ENCODE results near the gene SDSL.
A peak's percentile ranks its signal among the peaks of the same experiment; 100 is the strongest.

The SDSL gene
- total RNA-seq, result 0 to 0.07 reads per million in 2 donors

- DNase-seq, result peak in 1 of 5 experiments; percentile 10
These were observed at the start of gene SDSL for GRCh38 chr12:113422030-113422885. SDSL (plus strand) TSS chr12:113422380; CDS start chr12:113427983, 5,603 bp downstream.

- DNase-seq, result no peak
These were observed 48.7 kb upstream of the SDSL start for GRCh38 chr12:113373440-113373839.

- DNase-seq, result no peak
These were observed 48.2 kb upstream of the SDSL start for GRCh38 chr12:113373969-113374368.

GRCh38 chr12:113374823-113375428 lies 47.3 kb upstream of the SDSL start:
- DNase-seq, result no peak

- no peak for DNase-seq
These were observed 43.9 kb upstream of the SDSL start for GRCh38 chr12:113378291-113378690.

- DNase-seq, result no peak
These were observed 41.0 kb upstream of the SDSL start for GRCh38 chr12:113381220-113381619.

GRCh38 chr12:113382206-113382605 lies 40.0 kb upstream of the SDSL start:
- DNase-seq, result no peak

- no peak for DNase-seq
These were observed 37.4 kb upstream of the SDSL start for GRCh38 chr12:113384778-113385177.

GRCh38 chr12:113385282-113385882 lies 36.8 kb upstream of the SDSL start:
- DNase-seq, result no peak

- no peak for DNase-seq
These were observed 35.2 kb upstream of the SDSL start for GRCh38 chr12:113386866-113387566.

GRCh38 chr12:113387631-113388030 lies 34.5 kb upstream of the SDSL start:
- DNase-seq, result no peak

GRCh38 chr12:113388351-113388750 lies 33.8 kb upstream of the SDSL start:
- DNase-seq, result no peak

- no peak for DNase-seq
These were observed 31.8 kb upstream of the SDSL start for GRCh38 chr12:113390064-113391043.

- DNase-seq, result no peak
These were observed 31.0 kb upstream of the SDSL start for GRCh38 chr12:113391145-113391544.

- DNase-seq, result no peak
These were observed 30.4 kb upstream of the SDSL start for GRCh38 chr12:113391650-113392337.

GRCh38 chr12:113392520-113392919 lies 29.7 kb upstream of the SDSL start:
- DNase-seq, result no peak

- DNase-seq, result no peak
These were observed 29.1 kb upstream of the SDSL start for GRCh38 chr12:113392988-113393579.

GRCh38 chr12:113393749-113394148 lies 28.4 kb upstream of the SDSL start:
- DNase-seq, result no peak

- DNase-seq, result no peak
These were observed 27.1 kb upstream of the SDSL start for GRCh38 chr12:113395119-113395518.

- no peak for DNase-seq
These were observed 26.0 kb upstream of the SDSL start for GRCh38 chr12:113396200-113396599.

Measured in T-helper 2 cell (primary cell).